Sigmoid colon (tissue), 4 donors: ENCODE measurements around the gene WDR88.

ENCODE experiments used
- EP300 ChIP-seq, 4 donors: sonication (generic); formaldehyde crosslinking; IDR thresholded peaks; one replicate each; pipeline ENCODE4 v1.6.1; 2017; ENCODE audit warnings: antibody characterized with exemption in 4 of 4
- POLR2A ChIP-seq, 2 donors: fragments of 450-650 bp; IDR thresholded peaks; one replicate each; pipeline ENCODE4 v1.6.1; 2016; ENCODE audit warnings: antibody characterized with exemption in 2 of 2, mild to moderate bottlenecking in 2 of 2, moderate library complexity in 2 of 2
- TF ChIP-seq, protein P1 (sequence below), 4 experiments: fragments of 450-650 bp in 3 of 4; fragments of 200-600 bp in 1 of 4; IDR thresholded peaks; one replicate each; pipeline ENCODE4 v1.5.1; 2016 to 2019; ENCODE audit warnings: antibody characterized with exemption in 4 of 4, mild to moderate bottlenecking in 3 of 4, moderate library complexity in 2 of 4

DNA sequence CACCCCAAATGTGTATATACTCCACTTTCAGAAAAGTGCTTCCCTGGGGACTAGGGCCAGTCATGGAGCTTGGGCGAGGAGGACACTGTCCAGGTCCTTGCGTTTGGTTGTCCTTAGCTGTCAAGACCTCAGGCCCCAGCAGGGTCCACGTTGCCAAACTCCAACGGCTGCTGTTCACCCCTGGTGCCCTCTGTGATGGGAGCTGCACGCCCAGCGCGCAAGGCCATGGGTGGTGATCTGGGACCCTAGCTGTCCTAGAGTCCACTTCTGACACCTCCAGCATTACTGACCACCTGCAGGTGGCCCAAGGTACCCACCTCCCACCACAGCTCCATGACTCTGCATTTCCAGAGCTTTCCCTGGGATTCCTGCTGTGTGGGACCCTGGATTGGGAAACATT is 66.3 kb downstream of the WDR88 start:
- TF ChIP-seq, protein P1, sequence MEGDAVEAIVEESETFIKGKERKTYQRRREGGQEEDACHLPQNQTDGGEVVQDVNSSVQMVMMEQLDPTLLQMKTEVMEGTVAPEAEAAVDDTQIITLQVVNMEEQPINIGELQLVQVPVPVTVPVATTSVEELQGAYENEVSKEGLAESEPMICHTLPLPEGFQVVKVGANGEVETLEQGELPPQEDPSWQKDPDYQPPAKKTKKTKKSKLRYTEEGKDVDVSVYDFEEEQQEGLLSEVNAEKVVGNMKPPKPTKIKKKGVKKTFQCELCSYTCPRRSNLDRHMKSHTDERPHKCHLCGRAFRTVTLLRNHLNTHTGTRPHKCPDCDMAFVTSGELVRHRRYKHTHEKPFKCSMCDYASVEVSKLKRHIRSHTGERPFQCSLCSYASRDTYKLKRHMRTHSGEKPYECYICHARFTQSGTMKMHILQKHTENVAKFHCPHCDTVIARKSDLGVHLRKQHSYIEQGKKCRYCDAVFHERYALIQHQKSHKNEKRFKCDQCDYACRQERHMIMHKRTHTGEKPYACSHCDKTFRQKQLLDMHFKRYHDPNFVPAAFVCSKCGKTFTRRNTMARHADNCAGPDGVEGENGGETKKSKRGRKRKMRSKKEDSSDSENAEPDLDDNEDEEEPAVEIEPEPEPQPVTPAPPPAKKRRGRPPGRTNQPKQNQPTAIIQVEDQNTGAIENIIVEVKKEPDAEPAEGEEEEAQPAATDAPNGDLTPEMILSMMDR (IDR thresholded peaks at IDR 0.05): no peak
- TF ChIP-seq POLR2A (IDR thresholded peaks at IDR 0.05) (no peak), EP300 (IDR thresholded peaks at IDR 0.05) (no peak)
